Neuronal stem cell (in vitro differentiated cells): ENCODE data around the gene CCDC157.

Experiments used
- DNase-seq: peaks from one replicate; pipeline ENCODE4 v3.0.0-alpha.2; 2013; ENCODE audit warnings: low spot score
- H2AFZ ChIP-seq: one replicate; pipeline ENCODE4 v1.6.1; 2013; ENCODE audit warnings: mild to moderate bottlenecking, low read length, inconsistent platforms
- H2AK5ac ChIP-seq: 2 replicates; pipeline ENCODE4 v1.6.1; 2013; ENCODE audit warnings: low read depth, mild to moderate bottlenecking, inconsistent platforms, low read length, moderate library complexity, mixed read lengths
- H2BK120ac ChIP-seq: 2 replicates; pipeline ENCODE4 v1.6.1; 2013; ENCODE audit warnings: low read depth, mild to moderate bottlenecking, inconsistent platforms, low read length, moderate library complexity, mixed read lengths
- H2BK12ac ChIP-seq: one replicate; pipeline ENCODE4 v1.6.1; 2013; ENCODE audit warnings: low read length, inconsistent platforms
- H2BK15ac ChIP-seq: 2 replicates; pipeline ENCODE4 v1.6.1; 2013; ENCODE audit warnings: mild to moderate bottlenecking, low read length, inconsistent platforms, mixed read lengths
- H2BK5ac ChIP-seq: one replicate; pipeline ENCODE4 v1.6.1; 2013; ENCODE audit warnings: inconsistent platforms, mild to moderate bottlenecking, low read length, moderate library complexity
- H3K14ac ChIP-seq: one replicate; pipeline ENCODE4 v1.6.1; 2013; ENCODE audit warnings: low read length, inconsistent platforms
- H3K18ac ChIP-seq: 2 replicates; pipeline ENCODE4 v1.6.1; 2013; ENCODE audit warnings: low read length, inconsistent platforms
- H3K23ac ChIP-seq: 2 replicates; pipeline ENCODE4 v1.6.1; 2013; ENCODE audit warnings: low read depth, mild to moderate bottlenecking, mixed read lengths, low read length, inconsistent platforms; ENCODE audit not compliant: poor library complexity
- H3K27ac ChIP-seq: replicated peaks from 3 replicates; pipeline ENCODE4 v1.5.1; 2013; ENCODE audit warnings: low read length, inconsistent platforms
- H3K27me3 ChIP-seq, 3 experiments: 2 replicates each; pipeline ENCODE4 v1.6.1; 2013; ENCODE audit warnings: low read length in 3 of 3, mild to moderate bottlenecking in 2 of 3, inconsistent platforms in 1 of 3, low read depth in 1 of 3, mixed read lengths in 1 of 3, moderate library complexity in 1 of 3; ENCODE audit not compliant: control insufficient read depth in 3 of 3, insufficient read depth in 3 of 3
- H3K36me3 ChIP-seq, 2 donors: replicated peaks in 1 of 2; 2 replicates each; pipeline ENCODE4 v1.6.1; 2013; ENCODE audit warnings: low read length in 2 of 2; ENCODE audit not compliant: control insufficient read depth in 2 of 2, insufficient read depth in 2 of 2
- H3K4ac ChIP-seq: 2 replicates; pipeline ENCODE4 v1.6.1; 2013; ENCODE audit warnings: inconsistent platforms, mild to moderate bottlenecking, low read length, moderate library complexity
- H3K4me1 ChIP-seq, 2 donors: 1 replicate in 1 of 2; 2 replicates in 1 of 2; pipeline ENCODE4 v1.6.1; 2013; ENCODE audit warnings: low read length in 2 of 2, low read depth in 1 of 2; ENCODE audit not compliant: control insufficient read depth in 2 of 2, insufficient read depth in 1 of 2
- H3K4me2 ChIP-seq: one replicate; pipeline ENCODE4 v1.6.1; 2013; ENCODE audit warnings: mild to moderate bottlenecking, low read length, inconsistent platforms; ENCODE audit not compliant: insufficient read depth, poor library complexity, severe bottlenecking
- H3K4me3 ChIP-seq, 2 donors: 2 replicates each; pipeline ENCODE4 v1.5.1; 2013; ENCODE audit warnings: low read length in 2 of 2, mild to moderate bottlenecking in 2 of 2, inconsistent platforms in 1 of 2, moderate library complexity in 1 of 2
- H3K79me1 ChIP-seq: one replicate; pipeline ENCODE4 v1.6.1; 2013; ENCODE audit warnings: low read depth, mild to moderate bottlenecking, inconsistent platforms, low read length, moderate library complexity
- H3K9ac ChIP-seq: one replicate; pipeline ENCODE4 v1.6.1; 2013; ENCODE audit warnings: mild to moderate bottlenecking, low read depth, low read length, inconsistent platforms; ENCODE audit not compliant: poor library complexity
- H3K9me3 ChIP-seq, 2 donors: replicated peaks in 1 of 2; 2 replicates each; pipeline versions ENCODE3 to v1.6.1; 2013; ENCODE audit warnings: low read length in 2 of 2, mild to moderate bottlenecking in 2 of 2, inconsistent platforms in 1 of 2, low read depth in 1 of 2, mixed read lengths in 1 of 2, moderate library complexity in 1 of 2; ENCODE audit not compliant: control insufficient read depth in 2 of 2, insufficient read depth in 1 of 2
- H4K8ac ChIP-seq: one replicate; pipeline ENCODE4 v1.6.1; 2013; ENCODE audit warnings: low read depth, mild to moderate bottlenecking, inconsistent platforms, low read length, moderate library complexity
- H4K91ac ChIP-seq: one replicate; pipeline ENCODE4 v1.6.1; 2013; ENCODE audit warnings: low read length, low read depth, mild to moderate bottlenecking, inconsistent platforms; ENCODE audit not compliant: poor library complexity
- WGBS, 2 donors: extraction: QIAGEN DNeasy Blood & Tissue Kit; methylation state at CpG; one replicate each; pipeline ENCODE4 v1.1.7; 2013; ENCODE audit warnings: missing lambda C conversion rate in 2 of 2, mixed read lengths in 1 of 2; ENCODE audit not compliant: insufficient read length in 2 of 2, insufficient replicate concordance in 1 of 2; ENCODE audit errors: extremely low coverage in 2 of 2; 5-methylcytosine and 5-hydroxymethylcytosine counted together

The CCDC157 gene

DNA sequence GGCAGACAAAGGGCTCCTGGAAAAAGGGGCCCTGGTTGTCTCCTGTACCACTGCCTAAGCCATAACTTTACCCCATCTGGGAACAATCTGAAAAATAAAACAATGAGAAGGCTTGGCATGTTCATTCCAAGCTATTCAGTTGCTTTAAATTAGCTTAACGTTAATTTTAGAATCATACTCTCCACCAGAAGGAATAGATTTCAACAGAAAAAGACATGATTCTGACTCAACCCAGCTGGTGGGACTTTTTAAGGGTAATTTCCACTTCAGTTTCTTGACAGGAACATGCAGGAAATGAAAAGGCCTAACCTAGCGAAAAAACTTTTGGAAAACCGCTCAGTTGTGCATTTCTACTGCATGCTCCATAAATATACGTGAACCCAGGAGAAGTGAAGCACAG lies 8.0 kb upstream of the CCDC157 start:
- H3K27ac ChIP-seq: no peak overlapping the region
- H2AK5ac ChIP-seq: no peak overlapping the region
- H3K4me3 ChIP-seq: no peak overlapping the region
- no peaks in the 10 kb centered on the region for H3K9me3 ChIP-seq
- H2AFZ ChIP-seq: no peak overlapping the region
- no peak overlapping the region for H3K14ac ChIP-seq
- no peak overlapping the region for H4K91ac ChIP-seq
- no CpG with 5 or more reads among the region's 4 CpGs for WGBS, 2 donors
- no peaks in the 10 kb centered on the region for H3K27me3 ChIP-seq
- H2BK12ac ChIP-seq: no peak overlapping the region
- H2BK15ac ChIP-seq: no peak overlapping the region
- peaks cover 4% of the 10 kb centered on the region for H3K79me1 ChIP-seq
- no peak overlapping the region for H2BK5ac ChIP-seq
- no peak overlapping the region for H3K9ac ChIP-seq
- H3K4me2 ChIP-seq: no peak overlapping the region
- no peak overlapping the region for H3K23ac ChIP-seq
- H3K18ac ChIP-seq: no peak overlapping the region
- no peak overlapping the region for H2BK120ac ChIP-seq
- H3K4ac ChIP-seq: no peak overlapping the region
- no peak for DNase-seq
- H3K4me1 ChIP-seq: no peaks in the 10 kb centered on the region
- peaks cover 57 to 96% of the 10 kb centered on the region in 2 donors for H3K36me3 ChIP-seq
- H4K8ac ChIP-seq: no peak overlapping the region

- no CpG with 5 or more reads among the region's 3 CpGs for WGBS, 2 donors
- Histone ChIP-seq H3K36me3 (peaks cover 38 to 84% of the 10 kb centered on the region in 2 donors), H3K27me3 (no peaks in the 10 kb centered on the region), H3K4me2 (no peak overlapping the region), H4K8ac (no peak overlapping the region), H2BK120ac (no peak overlapping the region), H3K9ac (no peak overlapping the region), H2AFZ (no peak overlapping the region), H3K23ac (no peak overlapping the region), H3K4ac (no peak overlapping the region), H2BK12ac (no peak overlapping the region), H3K27ac (no peak overlapping the region), H2BK5ac (no peak overlapping the region), H4K91ac (no peak overlapping the region), H3K4me3 (no peak overlapping the region), H3K14ac (no peak overlapping the region), H2AK5ac (no peak overlapping the region), H3K4me1 (peaks cover 6 to 8% of the 10 kb centered on the region in 2 donors), H3K18ac (no peak overlapping the region), H3K79me1 (peaks cover 12% of the 10 kb centered on the region), H3K9me3 (no peaks in the 10 kb centered on the region), H2BK15ac (no peak overlapping the region)
- DNase-seq: no peak
Measured at GRCh38 chr22:30351226-30351625, 5.6 kb upstream of the CCDC157 start.

DNA sequence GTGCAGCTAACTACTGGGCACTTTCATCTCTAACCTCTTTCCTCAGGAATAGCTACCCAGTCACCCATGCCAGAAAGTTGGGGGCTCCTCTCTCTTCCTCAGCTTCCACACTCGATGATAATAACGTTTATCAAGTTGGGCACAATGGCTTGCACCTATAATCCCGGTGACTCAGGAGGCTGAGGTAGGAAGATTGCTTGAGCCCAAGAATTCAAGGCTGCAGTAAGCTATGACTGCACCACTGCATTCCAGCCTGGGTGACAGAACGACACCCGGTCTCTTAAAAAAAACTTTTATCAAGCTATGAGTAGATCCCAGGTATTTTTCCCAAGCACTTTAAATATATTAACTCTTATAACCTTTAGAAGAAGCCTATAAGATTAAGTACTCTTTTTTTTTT lies 2.2 kb upstream of the CCDC157 start:
- H2BK15ac ChIP-seq: no peak overlapping the region
- no peak overlapping the region for H3K23ac ChIP-seq
- H3K27ac ChIP-seq: no peak overlapping the region
- no CpG with 5 or more reads among the region's 5 CpGs for WGBS, 2 donors
- H2AK5ac ChIP-seq: no peak overlapping the region
- no peak overlapping the region for H2BK5ac ChIP-seq
- no peak overlapping the region for H4K91ac ChIP-seq
- no peak overlapping the region for H2BK120ac ChIP-seq
- H4K8ac ChIP-seq: no peak overlapping the region
- H3K4me1 ChIP-seq: peaks cover 6 to 11% of the 10 kb centered on the region in 2 donors
- H3K79me1 ChIP-seq: peaks cover 11% of the 10 kb centered on the region
- DNase-seq: no peak
- H3K18ac ChIP-seq: no peak overlapping the region
- H3K9me3 ChIP-seq: no peaks in the 10 kb centered on the region
- no peaks in the 10 kb centered on the region for H3K27me3 ChIP-seq
- no peak overlapping the region for H2BK12ac ChIP-seq
- no peak overlapping the region for H3K4me2 ChIP-seq
- no peak overlapping the region for H2AFZ ChIP-seq
- no peak overlapping the region for H3K4me3 ChIP-seq
- peaks cover 24 to 51% of the 10 kb centered on the region in 2 donors for H3K36me3 ChIP-seq
- no peak overlapping the region for H3K9ac ChIP-seq
- H3K14ac ChIP-seq: no peak overlapping the region
- H3K4ac ChIP-seq: no peak overlapping the region

DNA sequence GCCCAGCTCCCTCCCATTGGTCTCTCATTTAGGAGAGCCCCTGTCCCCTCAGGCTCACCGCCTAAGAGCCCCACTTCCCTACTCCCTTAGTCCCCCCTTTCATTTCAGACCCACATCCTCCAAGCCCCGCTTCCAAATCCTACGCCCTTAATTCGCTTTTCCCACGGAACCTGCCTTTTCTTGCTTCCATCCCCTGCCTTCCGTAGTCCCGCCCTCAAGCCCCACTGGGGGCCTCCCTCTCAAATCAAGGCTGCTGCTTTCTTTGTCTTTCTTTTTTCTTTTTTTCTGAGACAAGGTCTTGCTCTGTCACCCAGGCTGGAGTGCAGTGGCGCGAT lies 396 bp downstream of the CCDC157 start:
- Histone ChIP-seq H3K18ac (peak overlapping the region; percentile 59), H2AK5ac (no peak overlapping the region), H4K8ac (no peak overlapping the region), H3K27ac (peak overlapping the region; percentile 15), H2AFZ (peak overlapping the region; percentile 100), H4K91ac (no peak overlapping the region), H3K9ac (peak overlapping the region; percentile 75), H3K9me3 (no peaks in the 10 kb centered on the region), H3K79me1 (peaks cover 11% of the 10 kb centered on the region), H3K36me3 (peaks cover 14 to 26% of the 10 kb centered on the region in 2 donors), H2BK15ac (no peak overlapping the region), H2BK5ac (no peak overlapping the region), H3K4me3 (peak overlapping the region; percentile 75 to 99), H3K4me2 (peak overlapping the region; percentile 87), H3K4me1 (peaks cover 6 to 11% of the 10 kb centered on the region in 2 donors), H3K23ac (no peak overlapping the region), H2BK12ac (no peak overlapping the region), H3K27me3 (no peaks in the 10 kb centered on the region), H2BK120ac (no peak overlapping the region), H3K14ac (no peak overlapping the region), H3K4ac (no peak overlapping the region)
- DNase-seq: no peak
- WGBS, 2 donors: no CpG with 5 or more reads among the region's 9 CpGs
